GM19193 (cell line): ENCODE measurements around the gene RNF187.

Experiments
- POLR2A ChIP-seq: IDR thresholded peaks from 4 replicates; pipeline ENCODE4 v1.6.1; 2011; ENCODE audit not compliant: insufficient read depth, insufficient read length; ENCODE audit errors: extremely low read depth

Gene RNF187

GRCh38 chr1:228471154-228471761, 15.9 kb upstream of the RNF187 start:
- TF ChIP-seq POLR2A: no peak

GRCh38 chr1:228471762-228472398, 15.3 kb upstream of the RNF187 start:
- no peak for TF ChIP-seq POLR2A

- TF ChIP-seq POLR2A: no peak
Observed at GRCh38 chr1:228472655-228473054, 14.5 kb upstream of the RNF187 start.

- TF ChIP-seq POLR2A: no peak
Observed at GRCh38 chr1:228474507-228474906, 12.7 kb upstream of the RNF187 start.

GRCh38 chr1:228475812-228476211, 11.4 kb upstream of the RNF187 start:
- TF ChIP-seq POLR2A: no peak

GRCh38 chr1:228477263-228477662, 9.9 kb upstream of the RNF187 start:
- no peak for TF ChIP-seq POLR2A

- no peak for TF ChIP-seq POLR2A
Observed at GRCh38 chr1:228478326-228478725, 8.9 kb upstream of the RNF187 start.

- no peak for TF ChIP-seq POLR2A
Observed at GRCh38 chr1:228478912-228479711, 8.1 kb upstream of the RNF187 start.

- no peak for TF ChIP-seq POLR2A
Observed at GRCh38 chr1:228483789-228484188, 3.4 kb upstream of the RNF187 start.

GRCh38 chr1:228486596-228487335, 416 bp upstream of the RNF187 start:
- peak; percentile 58 for TF ChIP-seq POLR2A

GRCh38 chr1:228488125-228488817, 1.1 kb downstream of the RNF187 start:
- TF ChIP-seq POLR2A: no peak

GRCh38 chr1:228488818-228489674, 1.9 kb downstream of the RNF187 start:
- no peak for TF ChIP-seq POLR2A
